GM10266 (cell line): ENCODE data around the gene TLE7.

Source experiments
- DNase-seq: peaks from one replicate; pipeline ENCODE4 v3.0.0; 2012; ENCODE audit errors: extremely low spot score
- CTCF ChIP-seq: IDR thresholded peaks from 2 replicates; pipeline ENCODE4 v1.5.1; 2012; ENCODE audit warnings: mild to moderate bottlenecking, low read depth; ENCODE audit not compliant: control insufficient read depth, insufficient read depth; ENCODE audit errors: missing control alignments

Gene TLE7

DNA sequence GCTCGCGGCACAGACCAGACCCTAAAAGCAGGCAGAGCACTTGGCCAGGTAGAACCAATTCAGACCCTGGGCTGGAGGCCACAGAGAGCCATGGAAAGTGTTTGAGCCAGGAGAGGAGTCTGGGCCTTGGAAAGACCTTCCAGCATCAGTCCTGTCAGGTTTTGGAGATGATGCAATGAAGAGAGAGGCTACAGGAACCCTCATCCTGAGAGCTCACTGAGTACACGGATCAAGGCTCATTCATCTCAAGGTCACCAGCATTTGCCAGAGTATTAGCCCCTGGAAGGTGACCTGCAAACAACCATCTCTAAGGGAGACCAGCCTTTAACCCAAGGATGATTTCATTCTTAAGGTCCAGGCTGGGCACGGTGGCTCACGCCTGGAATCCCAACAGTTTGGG lies 27.8 kb downstream of the TLE7 start:
- TF ChIP-seq CTCF: no peak
- no peak for DNase-seq

- DNase-seq: no peak
- no peak for TF ChIP-seq CTCF
Measured at GRCh38 chr16:71413341-71413740, 28.5 kb downstream of the TLE7 start.

DNA sequence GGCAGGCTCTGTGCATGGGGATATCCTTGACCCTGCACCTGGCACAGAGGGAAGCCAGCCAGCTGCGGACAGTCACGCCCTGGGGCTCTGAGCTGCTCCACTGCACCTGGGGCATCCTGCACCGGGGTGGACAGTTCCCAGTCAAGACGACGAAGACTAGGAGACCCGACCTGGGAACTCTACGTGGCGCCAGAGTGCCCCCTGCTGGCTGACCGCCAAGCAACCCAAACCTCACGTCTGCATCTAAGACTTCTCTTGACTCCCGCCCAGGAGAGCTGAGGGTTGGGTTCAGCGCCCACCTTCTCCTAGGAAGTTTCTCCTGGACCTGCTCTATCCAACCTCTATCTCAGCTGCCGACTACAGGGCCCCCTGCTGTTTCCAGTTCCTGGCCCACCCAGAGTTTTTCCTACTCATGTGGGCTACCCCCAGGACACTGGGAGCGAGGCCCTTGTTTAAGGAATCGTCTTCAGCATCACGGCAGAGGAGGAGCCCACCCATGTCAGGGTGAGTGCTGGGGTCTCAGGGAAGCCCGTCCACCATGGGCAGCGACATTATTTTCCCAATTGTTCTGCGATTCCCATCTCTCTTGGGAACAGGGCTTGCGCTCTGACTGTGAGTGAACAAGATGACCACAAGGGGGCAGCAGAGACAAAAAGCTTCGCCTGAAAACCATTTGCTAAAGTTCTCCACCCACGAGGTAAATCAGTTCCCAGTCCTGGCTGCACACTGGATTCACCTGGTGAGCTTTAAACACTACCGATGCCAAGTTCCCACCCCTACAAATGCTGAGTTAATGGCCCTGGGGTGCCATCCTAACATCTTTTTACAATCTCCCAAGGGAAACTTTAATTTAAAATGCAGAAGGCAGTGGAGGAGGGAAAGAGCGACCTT lies 29.3 kb downstream of the TLE7 start:
- peak; percentile 82 for DNase-seq
- TF ChIP-seq CTCF: peak; percentile 87

DNA sequence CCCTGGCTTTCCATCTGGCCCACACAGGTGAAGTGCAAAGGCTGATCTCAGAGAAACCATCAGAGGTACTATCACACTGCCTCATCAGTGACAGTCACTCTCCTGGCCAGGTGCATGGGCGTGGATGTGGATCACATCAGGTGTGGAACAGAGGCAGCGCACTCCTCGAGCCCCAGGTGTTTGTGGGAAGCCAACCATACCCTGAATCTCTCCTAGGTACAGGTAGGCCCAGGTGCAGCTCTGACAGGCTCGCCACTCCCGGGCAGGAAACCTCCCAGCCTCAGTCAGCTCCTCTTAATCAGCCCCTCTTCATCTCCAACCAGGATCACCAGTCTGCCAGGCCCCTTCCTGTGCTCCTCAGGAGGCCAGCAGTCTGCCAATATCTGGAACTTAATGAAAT lies 31.7 kb downstream of the TLE7 start:
- no peak for DNase-seq
- no peak for TF ChIP-seq CTCF

GRCh38 chr16:71409011-71409775 lies 32.7 kb downstream of the TLE7 start:
- DNase-seq: no peak
- no peak for TF ChIP-seq CTCF

DNA sequence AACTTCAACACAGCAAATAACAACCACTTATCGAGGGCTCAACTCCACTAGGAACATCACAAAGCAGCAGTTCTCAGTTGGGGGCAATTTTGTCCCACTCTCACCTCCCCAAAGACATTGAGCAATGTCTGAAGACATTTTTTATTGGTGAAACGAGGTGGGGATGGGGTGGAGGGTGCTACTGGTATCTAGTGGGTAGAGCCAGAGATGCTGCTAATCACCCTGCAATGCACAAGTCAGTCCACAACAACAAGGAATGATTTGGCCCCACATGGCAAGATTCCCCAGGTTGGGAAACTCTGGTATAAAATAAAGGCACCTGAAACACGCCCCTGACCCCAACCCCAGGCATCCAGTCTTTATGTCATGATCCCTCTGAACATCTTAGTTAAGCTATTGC lies 33.3 kb downstream of the TLE7 start:
- DNase-seq: no peak
- no peak for TF ChIP-seq CTCF

- TF ChIP-seq CTCF: no peak
- no peak for DNase-seq
Measured at GRCh38 chr16:71407731-71408130, 34.1 kb downstream of the TLE7 start.
